Measurements from ENCODE around the gene CTNNA3. TPM values are rescaled to one million over a fixed set of nuclear protein-coding genes. Genes with fewer than 3 reads are reported as not detected.

CTNNA3 gene
- total and polyA plus RNA-seq, 2 of the 4 experiments (the other 2 are of a cell fraction): 0.19 to 0.90 TPM

DNA sequence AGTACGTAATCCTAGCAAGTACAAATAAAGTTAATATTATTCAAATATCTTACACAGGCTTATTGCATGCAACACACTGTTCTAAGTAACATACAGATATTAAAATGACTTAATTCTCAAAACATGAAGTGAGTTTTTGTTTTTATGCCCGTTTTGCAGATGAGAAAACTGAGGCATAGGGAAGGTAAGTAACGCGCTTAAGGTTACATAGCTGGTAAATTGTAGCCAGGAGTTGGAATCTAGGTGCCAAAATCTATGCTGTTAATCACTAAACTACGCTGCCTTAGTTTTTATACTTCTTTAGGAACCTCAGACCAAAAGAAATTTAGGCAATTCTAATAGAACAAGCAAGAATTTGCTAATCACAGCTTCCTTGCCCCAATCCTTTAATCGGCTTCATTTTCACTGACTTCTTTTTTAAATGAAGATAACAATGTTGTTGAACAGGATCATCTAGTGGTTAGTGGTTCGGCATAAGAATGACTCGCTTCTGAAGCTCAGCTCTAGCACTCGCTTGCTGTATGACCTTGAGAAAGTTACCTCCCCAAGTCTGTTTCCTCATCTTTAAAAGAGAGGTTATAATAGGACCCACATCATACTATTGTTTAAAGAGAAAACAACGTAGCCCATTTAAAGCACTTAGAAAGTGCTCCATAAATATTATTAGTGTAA is 771.2 kb downstream of the CTNNA3 start:
- H3K79me1 ChIP-seq (ENCODE audit: low read depth in 1 of 2, low read length in 2 of 2): no peaks in the 10 kb centered on the region
- intact Hi-C loops (cut with micrococcal nuclease) (no loop called here), in situ Hi-C loops (cut with MboI; ENCODE audit: low sequenced_read_pairs) (loop anchor here (25.0 kb wide), 1 partner anchor 587 kb away; no protein-coding TSS in a partner anchor), dilution Hi-C loops (cut with HindIII; ENCODE audit: low sequenced_read_pairs, unreplicated experiment) (no loop called here)
- no peak overlapping the region for H3K14ac ChIP-seq (replicated peaks; ENCODE audit: low read depth, low read length)
- no TSS peak for BruUV-seq (replicated peaks)
- no peak overlapping the region for H2BK15ac ChIP-seq (ENCODE audit: low read depth, low read length)
- DNase-seq (no peak), ATAC-seq (ENCODE audit: low read depth) (no peak)
- no peak overlapping the region for H4K91ac ChIP-seq (ENCODE audit: insufficient read depth, low read depth, low read length)
- no peak overlapping the region for H3K4ac ChIP-seq (ENCODE audit: low read depth, low read length)
- no peak overlapping the region for H3K23ac ChIP-seq (ENCODE audit: low read depth, low read length)
- no peak overlapping the region for H2BK120ac ChIP-seq (ENCODE audit: low read depth, low read length)
- H2AK5ac ChIP-seq (ENCODE audit: low read depth, low read length): no peak overlapping the region
- no peak overlapping the region for H3K27ac ChIP-seq (ENCODE audit: insufficient read depth, low read length)
- H3K9ac ChIP-seq (ENCODE audit: low read depth, low read length): no peak overlapping the region
- H3K4me2 ChIP-seq (ENCODE audit: low read depth, low read length): no peak overlapping the region
- H3K36me3 ChIP-seq (ENCODE audit: control insufficient read depth, insufficient read depth, low read length): no peaks in the 10 kb centered on the region
- no peak overlapping the region for H3K4me3 ChIP-seq (ENCODE audit: insufficient read depth, low read depth, low read length)
- TF ChIP-seq SMC3 (IDR thresholded peaks at IDR 0.05; ENCODE audit: low read depth, low read length) (no peak), RAD21 (IDR thresholded peaks at IDR 0.05; ENCODE audit: low read length) (no peak), RCOR1 (IDR thresholded peaks at IDR 0.05; ENCODE audit: insufficient replicate concordance, low read length) (no peak), MAZ (IDR thresholded peaks at IDR 0.05; ENCODE audit: borderline replicate concordance, low read depth, low read length) (no peak), BHLHE40 (IDR thresholded peaks at IDR 0.05; ENCODE audit: low read depth, low read length) (no peak), CEBPB (IDR thresholded peaks at IDR 0.05; ENCODE audit: low read depth, low read length) (no peak), FOS (IDR thresholded peaks at IDR 0.05; ENCODE audit: low read depth, low read length) (no peak), MAFK (IDR thresholded peaks at IDR 0.05; ENCODE audit: low read depth, low read length) (no peak), NFE2L2 (IDR thresholded peaks at IDR 0.05; ENCODE audit: low read depth, low read length) (no peak), MXI1 (IDR thresholded peaks at IDR 0.05; ENCODE audit: borderline replicate concordance, low read depth, low read length) (no peak), CHD1 (IDR thresholded peaks at IDR 0.05; ENCODE audit: low read depth, low read length) (no peak), RFX5 (IDR thresholded peaks at IDR 0.05; ENCODE audit: low read depth, low read length) (no peak), POLR2A (IDR thresholded peaks at IDR 0.05; ENCODE audit: low read depth, low read length) (no peak)
- TF ChIP-seq, protein P1, sequence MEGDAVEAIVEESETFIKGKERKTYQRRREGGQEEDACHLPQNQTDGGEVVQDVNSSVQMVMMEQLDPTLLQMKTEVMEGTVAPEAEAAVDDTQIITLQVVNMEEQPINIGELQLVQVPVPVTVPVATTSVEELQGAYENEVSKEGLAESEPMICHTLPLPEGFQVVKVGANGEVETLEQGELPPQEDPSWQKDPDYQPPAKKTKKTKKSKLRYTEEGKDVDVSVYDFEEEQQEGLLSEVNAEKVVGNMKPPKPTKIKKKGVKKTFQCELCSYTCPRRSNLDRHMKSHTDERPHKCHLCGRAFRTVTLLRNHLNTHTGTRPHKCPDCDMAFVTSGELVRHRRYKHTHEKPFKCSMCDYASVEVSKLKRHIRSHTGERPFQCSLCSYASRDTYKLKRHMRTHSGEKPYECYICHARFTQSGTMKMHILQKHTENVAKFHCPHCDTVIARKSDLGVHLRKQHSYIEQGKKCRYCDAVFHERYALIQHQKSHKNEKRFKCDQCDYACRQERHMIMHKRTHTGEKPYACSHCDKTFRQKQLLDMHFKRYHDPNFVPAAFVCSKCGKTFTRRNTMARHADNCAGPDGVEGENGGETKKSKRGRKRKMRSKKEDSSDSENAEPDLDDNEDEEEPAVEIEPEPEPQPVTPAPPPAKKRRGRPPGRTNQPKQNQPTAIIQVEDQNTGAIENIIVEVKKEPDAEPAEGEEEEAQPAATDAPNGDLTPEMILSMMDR (conservative IDR thresholded peaks at IDR 0.05; ENCODE audit: low read depth, low read length): no peak
- TF ChIP-seq, protein P2, sequence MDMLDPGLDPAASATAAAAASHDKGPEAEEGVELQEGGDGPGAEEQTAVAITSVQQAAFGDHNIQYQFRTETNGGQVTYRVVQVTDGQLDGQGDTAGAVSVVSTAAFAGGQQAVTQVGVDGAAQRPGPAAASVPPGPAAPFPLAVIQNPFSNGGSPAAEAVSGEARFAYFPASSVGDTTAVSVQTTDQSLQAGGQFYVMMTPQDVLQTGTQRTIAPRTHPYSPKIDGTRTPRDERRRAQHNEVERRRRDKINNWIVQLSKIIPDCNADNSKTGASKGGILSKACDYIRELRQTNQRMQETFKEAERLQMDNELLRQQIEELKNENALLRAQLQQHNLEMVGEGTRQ (IDR thresholded peaks at IDR 0.05; ENCODE audit: low read depth, low read length): no peak
- TF ChIP-seq, protein P3, sequence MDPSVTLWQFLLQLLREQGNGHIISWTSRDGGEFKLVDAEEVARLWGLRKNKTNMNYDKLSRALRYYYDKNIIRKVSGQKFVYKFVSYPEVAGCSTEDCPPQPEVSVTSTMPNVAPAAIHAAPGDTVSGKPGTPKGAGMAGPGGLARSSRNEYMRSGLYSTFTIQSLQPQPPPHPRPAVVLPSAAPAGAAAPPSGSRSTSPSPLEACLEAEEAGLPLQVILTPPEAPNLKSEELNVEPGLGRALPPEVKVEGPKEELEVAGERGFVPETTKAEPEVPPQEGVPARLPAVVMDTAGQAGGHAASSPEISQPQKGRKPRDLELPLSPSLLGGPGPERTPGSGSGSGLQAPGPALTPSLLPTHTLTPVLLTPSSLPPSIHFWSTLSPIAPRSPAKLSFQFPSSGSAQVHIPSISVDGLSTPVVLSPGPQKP (IDR thresholded peaks at IDR 0.05; ENCODE audit: borderline replicate concordance, low read depth, low read length): no peak
- H3K9me1 ChIP-seq (ENCODE audit: insufficient read depth, low read length): no peaks in the 10 kb centered on the region
- POLR2A ChIA-PET (ENCODE audit: unreplicated experiment): interaction anchor here (0.6 kb wide), 2 partner anchors 97 to 524 kb away, joined by 3 to 4 read pairs; no protein-coding TSS in a partner anchor
- H4K5ac ChIP-seq (ENCODE audit: low read depth, low read length): no peak overlapping the region
- H4K20me1 ChIP-seq (ENCODE audit: insufficient read depth, low read length): no peaks in the 10 kb centered on the region
- CTCF ChIA-PET: interaction anchor here (0.8 to 1.2 kb wide), 5 partner anchors 8 to 34 kb away, joined by 3 to 4 read pairs (median 4); no protein-coding TSS in a partner anchor
- no peaks in the 10 kb centered on the region for H3K9me3 ChIP-seq (ENCODE audit: control insufficient read depth, insufficient read depth, low read length)
- no peak overlapping the region for H3K56ac ChIP-seq (ENCODE audit: extremely low read depth, insufficient read depth, low read length)
- no peak overlapping the region for H3K18ac ChIP-seq (ENCODE audit: low read depth, low read length)
- H3K4me1 ChIP-seq (ENCODE audit: control insufficient read depth, insufficient read depth, low read length): no peaks in the 10 kb centered on the region
- no peak overlapping the region for H4K8ac ChIP-seq (ENCODE audit: low read depth in 2 of 2, low read length in 2 of 2)
- peaks cover 14% of the 10 kb centered on the region for H3K27me3 ChIP-seq (ENCODE audit: control insufficient read depth, insufficient read depth, low read length)
- no peak overlapping the region for H2AFZ ChIP-seq (replicated peaks; ENCODE audit: low read length, poor library complexity)
- WGBS, 2 experiments (ENCODE audit: extremely low coverage in 2 of 2, insufficient read length in 1 of 2): no CpG with 5 or more reads among the region's 10 CpGs
- no peak overlapping the region for H2BK5ac ChIP-seq (ENCODE audit: low read depth, low read length, poor library complexity, severe bottlenecking)
- no peak overlapping the region for H2BK20ac ChIP-seq (ENCODE audit: low read depth, low read length)
- no peak overlapping the region for H2AK9ac ChIP-seq (replicated peaks; ENCODE audit: low read depth, low read length, poor library complexity)
